22Rv1 (cell line): ENCODE results near the gene PLAA.

Experiments
- ZFX ChIP-seq: fragments of 450-650 bp; IDR thresholded peaks from 2 replicates; pipeline ENCODE4 v1.6.1; 2017; ENCODE audit warnings: antibody characterized with exemption, borderline replicate concordance
- TF ChIP-seq, protein P1 (sequence below): fragments of 450-650 bp; IDR thresholded peaks from 2 replicates; pipeline ENCODE4 v1.5.1; 2017; ENCODE audit warnings: mild to moderate bottlenecking

DNA sequence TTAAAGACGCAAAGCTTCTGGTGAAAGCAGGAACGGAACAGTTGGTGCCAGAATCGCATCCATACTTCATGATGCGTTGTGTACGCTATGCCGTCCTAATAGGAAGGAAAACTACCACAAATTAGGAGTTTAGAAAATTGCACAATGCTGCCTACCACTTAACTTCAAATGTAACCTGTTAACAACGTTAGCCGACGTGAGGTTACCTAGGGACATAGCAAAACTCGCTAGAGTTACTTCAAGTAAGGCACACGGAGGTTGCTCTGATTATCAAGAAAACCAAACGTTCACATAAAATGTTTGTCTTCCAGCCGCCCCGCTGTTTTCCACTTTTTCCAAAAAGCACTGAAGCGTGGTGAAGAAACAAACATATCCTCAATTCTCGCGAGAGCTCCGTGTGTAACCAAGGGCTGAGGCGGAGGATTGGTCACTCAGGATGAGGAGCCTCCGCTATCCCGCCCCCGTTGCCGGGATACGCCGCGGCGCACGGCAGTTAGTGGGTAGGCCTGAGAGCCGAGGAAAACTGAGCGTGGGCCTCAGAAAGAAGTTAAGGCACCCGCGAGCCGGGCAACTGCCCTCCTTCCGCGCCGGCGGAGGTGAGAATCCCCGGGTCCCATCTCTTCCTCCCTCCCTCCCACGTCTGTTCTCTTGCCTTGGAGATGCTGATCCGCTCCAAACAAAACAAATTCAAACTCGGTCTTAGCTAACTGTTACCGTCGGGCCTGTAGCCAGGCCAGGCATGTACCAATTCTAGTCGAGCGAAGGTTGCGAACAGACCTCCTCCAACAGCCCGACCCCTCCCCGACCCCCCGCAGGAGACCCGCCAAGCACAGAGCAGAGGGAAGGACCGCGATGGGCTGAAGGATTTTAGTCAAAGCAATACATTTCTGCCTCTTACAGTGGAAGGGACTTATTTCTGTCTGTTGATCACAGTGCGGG, 9.1 kb upstream of the PLAA start, which contains the start of gene IFT74:
- TF ChIP-seq, protein P1, sequence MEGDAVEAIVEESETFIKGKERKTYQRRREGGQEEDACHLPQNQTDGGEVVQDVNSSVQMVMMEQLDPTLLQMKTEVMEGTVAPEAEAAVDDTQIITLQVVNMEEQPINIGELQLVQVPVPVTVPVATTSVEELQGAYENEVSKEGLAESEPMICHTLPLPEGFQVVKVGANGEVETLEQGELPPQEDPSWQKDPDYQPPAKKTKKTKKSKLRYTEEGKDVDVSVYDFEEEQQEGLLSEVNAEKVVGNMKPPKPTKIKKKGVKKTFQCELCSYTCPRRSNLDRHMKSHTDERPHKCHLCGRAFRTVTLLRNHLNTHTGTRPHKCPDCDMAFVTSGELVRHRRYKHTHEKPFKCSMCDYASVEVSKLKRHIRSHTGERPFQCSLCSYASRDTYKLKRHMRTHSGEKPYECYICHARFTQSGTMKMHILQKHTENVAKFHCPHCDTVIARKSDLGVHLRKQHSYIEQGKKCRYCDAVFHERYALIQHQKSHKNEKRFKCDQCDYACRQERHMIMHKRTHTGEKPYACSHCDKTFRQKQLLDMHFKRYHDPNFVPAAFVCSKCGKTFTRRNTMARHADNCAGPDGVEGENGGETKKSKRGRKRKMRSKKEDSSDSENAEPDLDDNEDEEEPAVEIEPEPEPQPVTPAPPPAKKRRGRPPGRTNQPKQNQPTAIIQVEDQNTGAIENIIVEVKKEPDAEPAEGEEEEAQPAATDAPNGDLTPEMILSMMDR = no peak
- TF ChIP-seq ZFX = no peak
